MG63 (cell line): ENCODE results near the gene PMCH. TPM values are rescaled to one million over a fixed set of nuclear protein-coding genes. Genes with fewer than 3 reads are reported as not detected.
"Not testable (repeated sequence)": the region's sequence is repeated elsewhere in the genome, so short reads cannot be mapped to it uniquely, and the experiment has no call there.

Experiments used
- DNase-seq: peaks from one replicate; pipeline ENCODE4 v3.0.0-alpha.2; 2020
- H3K27me3 ChIP-seq: fragments of 250-450 bp; sonication (Bioruptor Pico); 2 replicates; pipeline ENCODE4 v1.5.1; 2020; ENCODE audit warnings: mild to moderate bottlenecking, moderate library complexity
- H3K36me3 ChIP-seq: fragments of 250-450 bp; sonication (Bioruptor Pico); 2 replicates; pipeline ENCODE4 v1.5.1; 2020; ENCODE audit warnings: mild to moderate bottlenecking, moderate library complexity
- H3K4me3 ChIP-seq: fragments of 250-450 bp; sonication (Bioruptor Pico); 2 replicates; pipeline ENCODE4 v1.5.1; 2020; ENCODE audit warnings: mild to moderate bottlenecking, moderate library complexity
- H3K9me3 ChIP-seq: fragments of 250-450 bp; sonication (Bioruptor Pico); 2 replicates; pipeline ENCODE4 v1.5.1; 2020; ENCODE audit warnings: mild to moderate bottlenecking, moderate library complexity
- total RNA-seq: library from RNA; depleted of rRNA; stranded (reverse); fragments of >200 nt; shearing (Covaris generic); gene quantifications from 2 replicates; pipeline ENCODE4 v1.2.3, GENCODE V29; 2014; ENCODE audit warnings: low replicate concordance; rRNA removed

PMCH gene
- total RNA-seq, 1 experiment from 2014 or later = not detected

GRCh38 chr12:102169922-102170621 lies 27.6 kb downstream of the PMCH start:
- no peak for DNase-seq
- H3K36me3 ChIP-seq = peaks cover 2% of the 10 kb centered on the region; the same call in 1 of the 2 replicates

GRCh38 chr12:102167821-102168604 lies 29.6 kb downstream of the PMCH start:
- Histone ChIP-seq H3K4me3 (no peak overlapping the region), H3K36me3 (peaks cover 2% of the 10 kb centered on the region; the same call in 1 of the 2 replicates), H3K27me3 (no peaks in the 10 kb centered on the region), H3K9me3 (no peaks in the 10 kb centered on the region)
- no peak for DNase-seq

More at GRCh38 chr12:102169922-102170621, 27.6 kb downstream of the PMCH start:
- H3K27me3 ChIP-seq = no peaks in the 10 kb centered on the region
- H3K4me3 ChIP-seq = no peak overlapping the region
- no peaks in the 10 kb centered on the region for H3K9me3 ChIP-seq

GRCh38 chr12:102163383-102163782 lies 34.2 kb downstream of the PMCH start:
- no peak for DNase-seq
- Histone ChIP-seq H3K27me3 (no peaks in the 10 kb centered on the region), H3K9me3 (no peaks in the 10 kb centered on the region), H3K4me3 (no peak overlapping the region), H3K36me3 (no peaks in the 10 kb centered on the region)

- not testable (repeated sequence) for H3K9me3 ChIP-seq, H3K36me3 ChIP-seq, H3K4me3 ChIP-seq, DNase-seq, H3K27me3 ChIP-seq
Measured at GRCh38 chr12:102155206-102155605, 42.4 kb downstream of the PMCH start.

GRCh38 chr12:102147062-102147587 lies 50.5 kb downstream of the PMCH start:
- H3K4me3 ChIP-seq, H3K27me3 ChIP-seq, H3K9me3 ChIP-seq, H3K36me3 ChIP-seq, DNase-seq: not testable (repeated sequence)

Other genes starting within 250 kb of the PMCH start
- 42.6 and 46.2 TPM in 2 replicates for gene WASHC3, start 135.8 kb downstream of the PMCH start, total RNA-seq
- gene NUP37, start 77.7 kb downstream of the PMCH start, total RNA-seq = 77.9 and 187 TPM in 2 replicates
- 19.2 and 37.6 TPM in 2 replicates for gene PARPBP, start 77.7 kb downstream of the PMCH start, total RNA-seq